GM19351 (cell line): ENCODE data around the gene HOXA1.

Source experiments
- ATAC-seq: cut with Tn5 transposase; IDR thresholded peaks from one replicate; pipeline ENCODE4 v1.9.1; 2021; ENCODE audit warnings: mild to moderate bottlenecking, moderate library complexity; ENCODE audit not compliant: unreplicated experiment

The HOXA1 gene

DNA sequence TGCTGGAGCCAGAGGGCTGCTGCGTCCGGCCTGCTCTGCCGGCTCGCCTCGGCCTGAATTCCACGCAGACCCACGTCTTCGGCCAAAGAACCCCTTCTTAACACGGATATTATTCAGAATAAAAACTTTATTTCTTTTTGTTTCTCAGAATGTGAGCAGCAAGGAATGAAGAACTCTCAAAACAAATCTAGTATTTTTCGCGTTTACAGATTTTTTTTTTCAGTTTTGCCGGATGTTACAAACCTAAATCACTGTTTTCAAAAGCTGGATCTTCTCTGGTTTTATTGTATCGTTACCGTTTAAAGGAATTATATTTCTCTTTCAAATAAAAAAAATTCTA, 11.1 kb upstream of the HOXA1 start:
- no peak for ATAC-seq

DNA sequence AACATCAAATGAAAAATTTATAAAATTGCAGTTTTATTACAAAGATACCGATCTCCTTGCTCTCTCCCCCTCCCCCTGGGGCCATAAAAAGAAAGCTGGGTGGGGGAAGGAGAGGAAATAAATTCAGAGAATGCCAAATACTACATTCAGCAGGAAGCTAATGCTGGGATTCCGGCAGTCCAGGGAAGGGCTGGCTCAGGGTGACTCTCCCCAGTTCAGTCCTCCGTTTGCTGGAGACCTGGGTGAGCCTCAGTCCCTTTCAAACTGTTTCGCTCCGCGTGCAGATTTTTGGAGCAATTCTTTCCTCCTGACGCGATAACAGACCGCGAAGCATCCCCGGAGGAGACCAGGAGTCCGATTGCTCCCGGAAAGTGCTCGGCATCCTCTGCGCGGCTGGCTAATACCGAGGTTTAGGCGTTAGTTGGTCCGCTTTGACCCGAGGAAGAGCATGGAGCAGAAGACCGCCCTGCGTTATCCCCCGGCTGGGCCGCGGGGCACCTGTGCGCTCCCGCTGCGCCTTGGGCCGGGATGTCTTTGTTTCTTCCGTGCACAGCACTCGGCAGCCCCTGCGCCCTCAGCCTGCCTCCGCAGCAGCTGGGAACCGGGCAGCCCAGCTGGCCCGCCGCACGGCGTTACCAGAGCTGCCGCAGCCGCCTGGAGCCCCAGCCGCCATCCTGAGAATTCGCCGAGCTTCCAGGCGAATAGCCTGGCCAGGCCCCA, 10.5 kb upstream of the HOXA1 start:
- ATAC-seq, result no peak

- ATAC-seq, result no peak
These were observed 9.7 kb upstream of the HOXA1 start for GRCh38 chr7:27105301-27106031.

DNA sequence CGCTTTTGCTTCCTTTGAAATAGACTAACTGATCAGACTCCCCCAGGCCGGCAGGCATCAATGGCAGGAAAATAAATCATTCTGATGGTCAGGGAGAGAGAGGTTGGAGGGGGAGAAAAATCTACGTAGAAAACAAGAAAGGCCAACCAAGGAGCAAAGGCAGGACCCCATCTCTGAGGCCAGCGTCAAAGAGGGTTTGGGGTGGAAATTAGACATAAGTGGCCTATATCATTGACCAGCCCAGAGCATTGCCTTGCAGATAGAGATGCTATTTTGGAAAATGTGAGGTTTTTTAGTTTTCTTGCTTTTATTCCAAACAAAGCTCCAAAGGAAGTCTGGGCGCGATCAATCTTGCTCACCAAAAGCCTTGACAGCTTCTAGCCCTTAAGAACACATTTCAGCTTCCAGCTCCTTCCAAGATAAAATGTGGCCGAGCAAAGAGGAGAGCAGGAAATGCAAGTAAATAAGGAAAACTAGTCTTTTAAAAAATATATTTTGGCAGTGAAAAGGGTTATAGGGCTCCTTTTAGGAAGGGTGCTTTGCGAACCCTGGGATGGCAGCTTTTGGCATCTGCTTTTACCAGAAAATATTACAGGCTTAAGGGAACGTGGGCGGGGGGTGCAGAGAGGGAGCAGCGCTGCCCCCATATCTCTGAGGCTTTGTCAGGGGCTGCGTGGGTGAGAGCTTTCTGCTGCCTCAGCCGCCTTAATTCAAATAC, 8.7 kb upstream of the HOXA1 start:
- no peak for ATAC-seq

- no peak for ATAC-seq
These were observed 7.9 kb upstream of the HOXA1 start for GRCh38 chr7:27103489-27104226.

DNA sequence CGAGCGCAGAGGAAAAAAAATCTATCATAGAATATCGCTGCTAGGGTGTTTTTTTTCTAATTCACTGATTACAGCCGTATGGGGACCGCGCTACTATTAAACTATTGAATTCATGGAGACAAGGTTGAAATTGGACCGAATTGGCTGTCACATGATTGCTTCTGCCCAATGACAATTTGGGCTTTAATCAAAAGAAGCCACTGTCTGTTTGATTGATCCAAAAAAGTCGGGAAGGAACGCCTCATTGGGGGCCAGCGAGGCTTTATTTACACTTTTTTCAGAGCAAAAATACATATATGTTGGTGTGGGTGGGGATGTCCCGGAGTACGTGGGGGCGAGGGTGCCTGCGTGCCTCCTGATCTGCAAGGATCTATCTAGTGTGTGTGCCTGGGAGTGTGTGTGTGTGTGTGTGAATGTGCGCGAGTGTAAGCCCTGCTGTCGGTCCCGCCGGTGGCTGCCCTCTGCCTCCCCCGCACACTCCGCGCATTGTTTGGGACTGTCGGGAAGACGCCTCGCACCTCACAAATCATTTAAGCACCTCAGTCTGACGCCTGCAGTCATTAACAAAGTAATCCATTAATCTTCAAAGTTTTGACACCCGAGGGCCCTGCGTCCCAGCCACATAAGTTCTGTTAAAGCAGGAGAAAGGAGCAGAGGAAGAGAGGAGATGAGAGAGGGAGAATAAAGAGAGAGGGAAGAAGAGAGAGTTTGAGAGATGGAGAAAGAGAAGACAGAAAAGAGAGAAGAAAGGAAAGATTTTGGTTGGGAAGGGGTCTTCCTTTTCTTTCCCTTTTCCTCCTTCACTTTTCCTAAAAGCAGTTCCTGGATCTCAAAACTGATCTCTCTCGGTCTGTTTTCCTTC, 7.0 kb upstream of the HOXA1 start, which contains the start of gene HOXA2:
Gene HOXA2 (minus strand): TSS at position 103 of the 862 bp plus-strand sequence. CDS start 183 bp downstream, outside the sequence.
- ATAC-seq, result no peak

DNA sequence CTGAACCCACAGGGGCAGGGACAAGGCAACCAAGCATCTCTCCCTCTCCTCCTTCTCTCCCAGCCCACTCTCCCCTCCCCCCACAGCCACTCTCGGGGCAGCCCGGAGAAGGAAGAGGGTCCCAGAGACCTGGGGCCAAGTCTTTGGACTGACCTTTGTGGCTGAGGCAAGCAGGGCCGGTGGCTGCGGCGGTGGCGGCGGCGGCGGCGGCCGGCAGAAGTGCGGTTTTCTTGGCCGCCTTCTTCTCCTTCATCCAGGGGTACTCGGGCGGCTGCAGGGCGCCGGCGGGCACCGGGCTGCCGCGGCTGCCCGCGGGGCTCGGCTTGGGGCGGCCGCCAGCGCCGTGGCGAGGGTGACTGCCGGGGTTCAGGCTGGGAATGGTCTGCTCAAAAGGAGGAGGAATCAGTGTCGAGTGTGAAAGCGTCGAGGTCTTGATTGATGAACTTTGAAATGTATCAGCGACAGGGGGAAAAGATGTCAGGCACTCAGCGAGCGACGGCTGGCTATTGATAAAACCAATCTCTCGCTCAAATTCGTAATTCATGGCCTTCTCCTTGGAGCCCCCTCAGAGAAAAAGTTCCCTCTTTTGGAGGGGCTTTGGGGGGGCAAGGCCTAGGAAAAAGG, 6.3 kb upstream of the HOXA1 start:
- no peak for ATAC-seq

DNA sequence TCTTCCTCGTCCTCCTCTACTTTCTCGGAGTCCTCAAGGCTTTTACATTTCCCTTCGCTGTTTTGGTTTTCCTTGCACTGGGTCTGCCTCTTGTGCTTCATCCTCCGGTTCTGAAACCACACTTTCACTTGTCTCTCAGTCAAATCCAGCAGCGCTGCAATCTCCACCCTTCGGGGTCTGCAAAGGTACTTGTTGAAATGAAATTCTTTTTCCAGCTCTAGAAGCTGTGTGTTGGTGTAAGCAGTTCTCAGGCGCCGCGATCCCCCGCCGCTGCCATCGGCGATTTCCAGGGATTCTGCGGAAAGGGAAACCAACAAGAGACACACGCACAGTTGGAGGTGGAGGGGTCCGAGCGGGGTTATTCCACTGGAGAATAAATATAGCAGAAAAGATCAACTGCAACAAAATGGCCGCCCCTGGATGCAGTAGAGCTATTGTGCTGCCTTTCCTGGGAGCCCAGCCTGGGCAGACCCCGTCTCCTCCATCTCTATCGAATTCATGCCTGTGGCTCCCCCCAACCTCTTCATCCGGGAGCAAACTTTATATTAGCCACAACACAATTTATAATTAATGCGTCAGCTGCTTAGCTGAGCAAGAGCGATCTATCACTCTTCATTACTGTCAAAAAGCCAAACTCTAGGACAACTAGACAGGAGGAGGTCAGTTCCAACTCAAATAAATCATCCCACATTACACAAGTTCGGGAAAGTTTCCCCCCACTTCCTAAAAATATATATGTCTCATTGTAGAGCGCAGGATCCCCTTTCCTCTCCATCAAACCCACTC, 5.6 kb upstream of the HOXA1 start:
- no peak for ATAC-seq

- no peak for ATAC-seq
These were observed 4.9 kb upstream of the HOXA1 start for GRCh38 chr7:27100694-27101170.

GRCh38 chr7:27099453-27100370, 3.9 kb upstream of the HOXA1 start:
- no peak for ATAC-seq

DNA sequence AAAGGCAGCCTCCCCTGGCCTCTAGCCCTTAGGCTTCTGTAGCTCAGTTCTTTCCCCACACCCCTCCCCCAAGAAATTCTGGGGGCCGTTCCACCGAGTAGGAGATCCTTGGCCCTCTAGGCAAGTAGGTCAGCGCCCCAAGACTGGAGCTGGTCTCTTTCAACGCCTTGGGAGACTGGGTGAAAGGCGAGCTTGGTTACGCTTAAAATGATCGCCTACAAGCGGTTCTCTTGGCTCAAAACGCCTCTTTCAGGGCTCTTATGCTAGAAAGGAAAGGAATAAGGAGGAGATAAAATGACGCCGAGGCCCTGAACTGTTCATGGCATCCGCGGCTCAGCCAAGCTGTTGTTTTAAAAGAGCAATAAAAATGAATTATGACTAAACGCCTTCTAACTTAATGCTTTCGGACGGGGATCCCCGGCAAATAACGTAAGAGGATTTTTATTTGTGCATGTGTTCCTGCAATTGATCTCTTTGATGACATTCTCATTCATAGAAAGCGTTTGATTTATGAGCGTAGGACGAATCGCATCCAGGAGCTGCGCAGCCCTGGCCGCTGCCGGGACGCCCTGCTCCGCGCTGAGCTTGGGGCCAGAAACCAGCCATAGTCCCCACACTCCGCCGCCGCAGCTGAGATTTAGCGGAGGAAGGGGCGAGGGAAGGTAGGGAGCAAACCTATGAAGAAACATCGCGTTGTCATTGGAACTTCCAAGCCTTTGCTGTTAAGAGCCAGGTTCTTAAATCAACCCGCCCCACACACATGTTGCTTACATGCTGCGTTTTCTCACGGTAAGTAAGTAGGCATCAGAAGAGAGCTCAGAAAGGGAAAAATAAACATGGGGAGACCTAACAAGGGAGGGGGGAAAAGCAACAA, 3.0 kb upstream of the HOXA1 start:
- no peak for ATAC-seq

DNA sequence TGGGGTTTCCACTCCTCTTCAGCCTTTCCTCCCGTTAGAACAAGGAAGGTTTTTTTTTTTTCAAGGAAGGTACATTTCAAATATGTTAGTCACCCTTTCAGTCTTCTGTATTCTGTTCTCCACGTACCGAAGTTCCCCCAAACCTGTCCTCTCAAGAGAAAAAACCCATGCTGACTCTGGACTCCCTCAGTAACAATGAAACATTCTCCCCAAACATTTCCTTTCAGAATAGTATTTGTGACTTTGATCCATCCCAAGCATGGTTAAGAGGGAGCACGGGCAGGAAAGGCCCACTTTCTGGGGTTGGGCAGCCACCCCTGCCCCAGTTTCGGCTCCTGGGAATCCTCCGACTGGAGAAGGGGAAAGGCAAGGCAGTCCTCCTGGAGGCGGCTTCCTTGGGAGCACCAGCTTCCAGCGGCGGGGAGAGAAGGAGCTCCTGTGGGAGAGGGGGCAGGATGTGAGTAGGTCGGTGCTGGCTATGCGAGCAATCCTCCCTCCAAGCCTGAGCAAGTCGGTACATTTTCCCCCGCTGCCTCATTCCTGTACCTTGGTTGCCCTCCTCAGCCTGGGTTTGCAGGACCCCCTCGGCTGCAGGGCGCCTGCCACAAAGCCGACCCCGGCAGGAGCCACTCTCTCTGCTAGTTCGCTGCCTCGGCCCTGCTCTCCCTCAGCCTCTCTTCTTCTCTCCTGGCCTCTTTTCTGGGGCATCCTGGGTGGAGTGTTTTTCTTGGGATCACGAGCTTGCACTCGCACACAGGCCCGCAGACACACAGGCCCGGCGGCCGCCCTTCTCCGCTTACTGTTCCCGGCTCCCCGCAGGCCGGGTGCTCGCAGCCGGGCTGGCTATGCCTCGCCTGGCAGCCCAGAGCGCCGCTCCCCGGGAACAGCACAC, 2.1 kb upstream of the HOXA1 start:
- no peak for ATAC-seq

DNA sequence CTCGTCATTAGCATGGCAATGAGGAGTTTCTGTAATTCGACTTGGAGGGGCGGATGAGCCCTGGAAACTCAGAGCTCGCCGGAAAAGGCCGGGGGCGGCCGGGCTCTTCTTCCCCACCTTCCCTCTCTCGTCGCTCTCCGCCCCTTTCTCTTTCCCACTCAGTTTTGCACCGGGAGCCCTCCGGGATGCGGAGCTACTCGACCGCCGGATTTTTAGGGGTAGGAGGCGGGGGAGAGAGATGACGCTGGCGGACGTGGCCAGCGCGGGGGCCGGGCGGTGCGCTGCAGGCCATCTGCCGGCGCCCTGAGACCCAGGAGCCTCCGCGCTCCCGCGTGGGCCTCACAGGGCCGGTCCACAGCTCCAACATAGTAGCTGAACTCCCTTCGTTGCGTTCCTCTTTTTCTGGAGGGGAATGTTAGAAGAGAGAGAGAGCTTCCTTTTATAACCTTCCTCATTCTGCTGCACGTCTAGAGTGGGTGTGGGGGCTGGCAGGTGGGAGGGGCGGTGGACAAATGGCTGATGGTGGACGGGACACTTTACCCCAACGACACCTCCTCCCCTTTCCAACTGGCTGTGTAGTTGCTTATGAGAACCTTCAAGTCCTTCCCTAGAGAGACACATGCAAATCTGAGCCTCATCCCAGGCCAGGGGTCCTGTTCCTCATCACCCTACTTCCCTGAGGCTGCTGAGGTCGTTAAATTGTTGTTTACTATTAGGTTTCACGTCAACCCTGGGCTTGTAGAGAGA, 1.1 kb upstream of the HOXA1 start:
- ATAC-seq, result peak; percentile 4

- ATAC-seq, result no peak
These were observed 527 bp downstream of the HOXA1 start for GRCh38 chr7:27095050-27095896.
